Measurements from ENCODE around the gene FRMD4B. TPM values are rescaled to one million over a fixed set of nuclear protein-coding genes. Genes with fewer than 3 reads are reported as not detected.

Gene FRMD4B
- total RNA-seq, 1 donor from 2014 or later, result 16.1 TPM

- no peak for DNase-seq
- intact Hi-C loops (cut with micrococcal nuclease), result loop anchor here (5.0 to 10.0 kb wide), 3 partner anchors 147 to 512 kb away; no protein-coding TSS in a partner anchor
- no peak for TF ChIP-seq CTCF (IDR thresholded peaks at IDR 0.05; ENCODE audit: borderline replicate concordance)
These were observed 225.4 kb downstream of the FRMD4B start for GRCh38 chr3:69160525-69160924.

GRCh38 chr3:69160107-69160506 lies 225.8 kb downstream of the FRMD4B start:
- TF ChIP-seq CTCF (IDR thresholded peaks at IDR 0.05; ENCODE audit: borderline replicate concordance), result no peak
- DNase-seq, result no peak
- Histone ChIP-seq H3K4me3 (no peak overlapping the region), H3K9me3 (replicated peaks) (no peaks in the 10 kb centered on the region), H3K27me3 (ENCODE audit: low read depth) (peaks cover 3% of the 10 kb centered on the region), H3K36me3 (no peaks in the 10 kb centered on the region), H3K27ac (replicated peaks) (no peak overlapping the region), H3K4me1 (no peaks in the 10 kb centered on the region)
- intact Hi-C loops (cut with micrococcal nuclease), result loop anchor here (5.0 to 10.0 kb wide), 3 partner anchors 147 to 512 kb away; no protein-coding TSS in a partner anchor

More at GRCh38 chr3:69160525-69160924, 225.4 kb downstream of the FRMD4B start:
- Histone ChIP-seq H3K27ac (replicated peaks) (no peak overlapping the region), H3K36me3 (no peaks in the 10 kb centered on the region), H3K4me3 (no peak overlapping the region), H3K27me3 (ENCODE audit: low read depth) (no peaks in the 10 kb centered on the region), H3K4me1 (no peaks in the 10 kb centered on the region), H3K9me3 (replicated peaks) (no peaks in the 10 kb centered on the region)

- Histone ChIP-seq H3K4me1 (peaks cover 4% of the 10 kb centered on the region), H3K4me3 (no peak overlapping the region), H3K36me3 (no peaks in the 10 kb centered on the region), H3K27me3 (ENCODE audit: low read depth) (peaks cover 10% of the 10 kb centered on the region), H3K9me3 (replicated peaks) (no peaks in the 10 kb centered on the region), H3K27ac (replicated peaks) (no peak overlapping the region)
- intact Hi-C loops (cut with micrococcal nuclease), result no loop called here
- no peak for DNase-seq
- no peak for TF ChIP-seq CTCF (IDR thresholded peaks at IDR 0.05; ENCODE audit: borderline replicate concordance)
These were observed 236.3 kb downstream of the FRMD4B start for GRCh38 chr3:69149586-69149985.

GRCh38 chr3:69145688-69146087 lies 240.2 kb downstream of the FRMD4B start:
- H3K27ac ChIP-seq (replicated peaks), result no peak overlapping the region
- no peak for DNase-seq
- no peaks in the 10 kb centered on the region for H3K27me3 ChIP-seq (ENCODE audit: low read depth)
- H3K4me1 ChIP-seq, result peaks cover 4% of the 10 kb centered on the region
- H3K36me3 ChIP-seq, result no peaks in the 10 kb centered on the region
- H3K9me3 ChIP-seq (replicated peaks), result no peaks in the 10 kb centered on the region
- intact Hi-C loops (cut with micrococcal nuclease), result no loop called here
- TF ChIP-seq CTCF (IDR thresholded peaks at IDR 0.05; ENCODE audit: borderline replicate concordance), result no peak
- H3K4me3 ChIP-seq, result no peak overlapping the region

GRCh38 chr3:69144631-69145245 lies 241.2 kb downstream of the FRMD4B start:
- Histone ChIP-seq H3K4me3 (no peak overlapping the region), H3K36me3 (no peaks in the 10 kb centered on the region), H3K27ac (replicated peaks) (no peak overlapping the region), H3K27me3 (ENCODE audit: low read depth) (no peaks in the 10 kb centered on the region), H3K9me3 (replicated peaks) (no peaks in the 10 kb centered on the region), H3K4me1 (peaks cover 4% of the 10 kb centered on the region)
- DNase-seq, result no peak
- TF ChIP-seq CTCF (IDR thresholded peaks at IDR 0.05; ENCODE audit: borderline replicate concordance), result no peak
- intact Hi-C loops (cut with micrococcal nuclease), result no loop called here
